Stimulated activated CD8-positive, alpha-beta memory T cell treated with anti-CD3 and anti-CD28 coated beads, Interleukin-7, amount 100 ng/mL, for 48 hours (primary cell): ENCODE measurements around the gene TNFSF12.

Experiments
- DNase-seq, 2 donors: peaks; one replicate each; pipeline ENCODE4 v3.0.0-alpha.2; 2020; ENCODE audit warnings: low read depth in 1 of 2; ENCODE audit errors: extremely low read depth in 1 of 2

Gene TNFSF12

GRCh38 chr17:7563115-7563869 is 14.4 kb downstream of the TNFSF12 start:
- no peak for DNase-seq

GRCh38 chr17:7569571-7569970 is 20.7 kb downstream of the TNFSF12 start:
- DNase-seq = no peak

- DNase-seq = no peak
These were observed 21.5 kb downstream of the TNFSF12 start for GRCh38 chr17:7570351-7570750.

- DNase-seq = peak in 1 of 2 donors; percentile 99
These were observed 23.4 kb downstream of the TNFSF12 start for GRCh38 chr17:7572338-7572587.

GRCh38 chr17:7572588-7573323 is 23.9 kb downstream of the TNFSF12 start:
- peak in 1 of 2 donors; percentile 99 for DNase-seq

- DNase-seq = peak; percentile 80 to 84
These were observed 24.6 kb downstream of the TNFSF12 start for GRCh38 chr17:7573324-7574080.

- no peak for DNase-seq
These were observed 25.5 kb downstream of the TNFSF12 start for GRCh38 chr17:7574176-7574953.

- DNase-seq = no peak
These were observed 26.6 kb downstream of the TNFSF12 start for GRCh38 chr17:7575481-7575883.

GRCh38 chr17:7575959-7576358 is 27.1 kb downstream of the TNFSF12 start:
- DNase-seq = no peak

GRCh38 chr17:7576432-7576937 is 27.6 kb downstream of the TNFSF12 start:
- no peak for DNase-seq

GRCh38 chr17:7577327-7578199 is 28.7 kb downstream of the TNFSF12 start:
- no peak for DNase-seq

GRCh38 chr17:7579001-7579833 is 30.4 kb downstream of the TNFSF12 start, which contains the start of gene CD68:
TSS of gene CD68 (plus strand) at chr17:7579638. CDS start at chr17:7579678, 40 bp downstream.
- DNase-seq = peak; percentile 57 to 80

- DNase-seq = peak in 1 of 2 donors; percentile 23
These were observed 31.2 kb downstream of the TNFSF12 start for GRCh38 chr17:7579834-7580603.

- DNase-seq = no peak
These were observed 32.0 kb downstream of the TNFSF12 start for GRCh38 chr17:7580604-7581575.

- no peak for DNase-seq
These were observed 33.8 kb downstream of the TNFSF12 start for GRCh38 chr17:7582396-7583252.
